Measurements from ENCODE around the gene LSMEM2.
"Not testable (repeated sequence)": the region's sequence is repeated elsewhere in the genome, so short reads cannot be mapped to it uniquely, and the experiment has no call there.

Gene LSMEM2

DNA sequence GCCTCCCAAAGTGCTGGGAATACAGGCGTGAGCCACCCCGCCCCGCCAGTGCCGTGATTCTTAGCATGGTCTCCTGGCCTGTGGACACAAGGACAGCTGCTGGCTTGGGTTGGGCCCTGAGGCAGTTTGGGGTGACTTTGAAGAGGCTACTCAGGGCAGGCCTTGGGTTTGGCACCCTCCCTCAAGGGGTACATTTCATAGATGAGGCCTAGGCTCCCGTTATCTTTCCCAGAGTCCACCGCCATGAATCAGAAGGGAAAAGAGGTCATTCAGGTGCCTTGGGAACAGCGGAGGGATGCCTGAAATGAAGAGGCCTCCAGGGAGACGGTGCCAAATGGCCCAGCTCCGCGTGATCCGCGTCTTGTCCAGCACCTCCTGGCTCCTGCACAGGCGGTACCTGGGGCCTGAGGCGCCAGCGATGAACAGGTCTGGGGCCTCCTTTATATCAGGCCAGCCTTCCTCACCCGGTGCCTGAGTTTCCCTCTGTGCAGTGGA, 33.6 kb upstream of the LSMEM2 start:
- FAIRE-seq = no peak
- DNase-seq (ENCODE audit: extremely low spot score, insufficient read length, low read depth) = no peak

DNA sequence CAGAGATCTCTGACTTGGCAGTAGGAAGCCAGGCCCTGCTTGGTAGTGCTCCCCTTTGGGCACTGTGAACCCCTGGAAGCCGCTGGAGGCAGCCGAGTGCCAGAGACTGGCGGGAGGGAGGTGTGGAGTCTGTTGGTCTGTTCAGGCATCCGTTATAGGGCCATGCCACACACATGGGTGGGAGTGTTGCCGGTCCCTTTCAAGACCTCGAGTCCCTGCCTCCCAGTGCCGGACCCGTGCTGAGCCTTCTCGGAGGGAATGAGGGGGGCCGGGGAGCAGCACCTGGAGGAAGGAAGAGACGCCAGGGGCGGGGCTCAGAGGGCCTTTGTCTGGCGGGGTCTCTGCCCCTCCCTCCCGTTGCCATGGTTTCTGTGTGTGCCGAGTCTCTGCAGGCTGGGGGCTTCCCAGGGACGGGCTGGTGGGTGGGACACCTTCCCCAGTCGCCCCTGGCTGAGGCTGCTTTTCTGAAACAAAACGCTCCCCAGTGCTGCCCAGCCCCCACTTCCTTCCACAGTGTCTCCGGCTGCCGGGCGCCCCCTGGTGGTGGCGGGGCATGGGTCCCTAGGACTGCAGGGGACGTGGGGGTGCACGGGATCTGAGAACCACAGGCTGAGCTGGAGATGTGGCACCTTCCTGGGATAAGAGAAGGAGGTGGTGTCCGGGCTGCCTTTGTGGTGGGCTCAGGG, 32.9 kb upstream of the LSMEM2 start:
- peak; percentile 70 for DNase-seq (ENCODE audit: extremely low spot score, insufficient read length, low read depth)
- FAIRE-seq = peak; percentile 69

DNA sequence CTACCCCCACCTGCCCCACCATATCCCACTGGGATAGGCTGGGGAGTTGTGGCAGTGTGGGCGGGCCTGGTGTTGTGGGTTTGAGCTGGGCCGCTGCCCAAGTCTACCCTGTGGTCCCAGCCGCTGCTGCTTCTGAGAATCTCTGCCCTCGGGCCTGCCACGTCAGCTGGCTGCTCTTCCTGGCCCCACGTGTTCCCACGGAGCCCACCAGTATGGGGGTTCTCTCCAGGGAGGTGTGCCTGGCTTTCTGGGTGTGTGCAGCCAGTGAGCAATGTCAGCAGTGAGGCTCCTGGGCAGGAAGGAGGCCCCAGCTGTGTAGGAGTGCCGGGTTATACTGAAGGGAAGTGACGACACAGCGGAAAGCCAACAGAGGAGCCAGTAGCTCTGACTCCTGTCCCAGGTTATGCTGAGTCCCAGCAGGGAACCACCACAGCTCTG, 32.4 kb upstream of the LSMEM2 start:
- peak; percentile 49 for FAIRE-seq
- DNase-seq (ENCODE audit: extremely low spot score, insufficient read length, low read depth) = no peak

GRCh38 chr3:50248387-50248786, 30.5 kb upstream of the LSMEM2 start:
- FAIRE-seq = no peak
- DNase-seq (ENCODE audit: extremely low spot score, insufficient read length, low read depth) = no peak

DNA sequence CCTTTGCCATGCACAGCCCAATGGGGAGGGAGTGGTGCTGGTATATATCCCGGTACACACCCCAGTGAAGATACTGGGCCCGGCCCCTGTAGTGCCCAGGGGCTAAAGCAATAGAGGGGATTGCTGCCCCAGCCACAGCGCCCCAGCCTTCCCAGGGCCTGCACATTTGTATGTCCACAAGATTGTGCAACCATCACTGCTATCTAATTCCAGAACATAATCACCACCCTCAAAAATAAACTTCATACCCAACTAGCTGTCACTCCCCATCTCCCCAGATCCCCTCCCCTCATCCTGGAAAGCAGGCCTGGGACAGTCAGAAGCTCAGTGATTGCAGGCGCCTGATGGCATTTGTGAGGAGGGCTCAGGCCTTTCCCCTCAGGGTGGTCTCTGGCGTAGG, 29.4 kb upstream of the LSMEM2 start:
- DNase-seq (ENCODE audit: extremely low spot score, insufficient read length, low read depth) (no peak), FAIRE-seq (no peak)

DNA sequence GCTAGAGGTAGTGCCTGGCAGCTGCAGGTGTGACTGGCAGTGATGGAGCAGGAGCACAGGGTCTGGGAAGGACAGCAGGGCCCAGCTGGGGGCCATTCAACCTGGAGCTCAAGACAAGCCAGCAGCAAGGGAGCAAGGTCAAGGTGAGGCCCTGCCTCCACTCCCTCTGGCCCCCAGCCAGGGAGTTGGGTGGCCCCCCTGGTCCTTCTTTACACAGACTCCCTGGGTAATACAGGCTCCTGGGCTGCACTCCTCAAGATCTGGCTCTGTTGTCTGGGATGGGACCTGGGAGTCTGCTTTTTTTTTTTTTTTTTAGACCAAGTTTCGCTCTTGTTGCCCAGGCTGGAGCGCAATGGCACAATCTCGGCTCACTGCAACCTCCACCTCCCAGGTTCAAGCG, 28.4 kb upstream of the LSMEM2 start:
- DNase-seq (ENCODE audit: extremely low spot score, insufficient read length, low read depth) = no peak
- FAIRE-seq = no peak

DNA sequence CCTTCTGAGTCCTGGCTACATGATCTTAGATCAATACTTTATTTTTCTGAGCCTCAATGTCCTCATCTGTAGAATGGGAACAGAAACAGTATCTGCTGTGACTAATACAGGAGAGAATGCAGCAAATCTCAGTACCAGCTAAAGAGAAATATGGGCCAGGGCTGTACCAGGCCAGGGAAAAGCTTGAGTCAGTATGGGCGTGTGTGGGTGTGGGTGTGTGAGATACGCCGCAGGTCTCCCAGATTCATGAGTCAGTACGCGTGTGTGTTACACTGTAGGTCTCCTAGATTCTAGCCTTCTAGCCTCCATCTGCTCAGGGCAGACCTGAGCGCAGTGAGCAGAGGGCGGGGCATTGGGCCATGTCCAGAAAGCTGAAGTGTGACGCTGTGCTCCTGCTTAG, 27.7 kb upstream of the LSMEM2 start:
- FAIRE-seq = no peak
- no peak for DNase-seq (ENCODE audit: extremely low spot score, insufficient read length, low read depth)

DNA sequence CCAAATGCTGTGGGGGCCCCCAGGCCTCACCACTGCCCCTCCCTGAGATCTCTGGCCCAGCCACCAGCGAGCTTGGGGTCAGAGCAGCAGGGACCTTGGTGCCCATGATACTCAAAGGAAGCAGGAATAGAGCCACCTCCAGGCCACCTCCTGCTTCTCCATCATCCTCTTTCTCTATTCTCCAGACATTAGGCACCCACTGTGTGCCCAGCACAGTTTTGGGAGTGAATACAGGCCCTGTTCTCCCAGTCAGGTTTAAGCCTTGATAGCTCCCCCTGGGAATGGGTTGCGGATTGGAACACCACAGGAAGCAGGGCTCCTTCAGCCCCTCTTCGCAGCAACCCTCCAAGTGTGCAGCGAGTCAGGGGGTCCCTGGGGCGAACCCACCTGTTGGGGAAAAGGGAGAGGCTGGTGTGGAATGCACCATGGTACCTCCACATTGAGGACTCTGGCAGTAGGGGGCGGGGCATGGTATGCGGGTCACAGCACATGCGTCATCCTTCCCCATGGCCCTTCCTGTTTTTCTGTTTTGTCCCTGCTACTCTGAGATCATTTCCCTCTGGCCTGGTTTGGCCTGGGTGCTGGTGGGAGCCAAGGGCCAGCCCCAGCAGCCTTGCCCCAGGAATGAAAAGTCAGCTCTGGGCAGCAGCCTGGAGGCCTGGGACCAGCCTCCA, 24.2 kb upstream of the LSMEM2 start:
- DNase-seq (ENCODE audit: extremely low spot score, insufficient read length, low read depth) = no peak
- FAIRE-seq = no peak

DNA sequence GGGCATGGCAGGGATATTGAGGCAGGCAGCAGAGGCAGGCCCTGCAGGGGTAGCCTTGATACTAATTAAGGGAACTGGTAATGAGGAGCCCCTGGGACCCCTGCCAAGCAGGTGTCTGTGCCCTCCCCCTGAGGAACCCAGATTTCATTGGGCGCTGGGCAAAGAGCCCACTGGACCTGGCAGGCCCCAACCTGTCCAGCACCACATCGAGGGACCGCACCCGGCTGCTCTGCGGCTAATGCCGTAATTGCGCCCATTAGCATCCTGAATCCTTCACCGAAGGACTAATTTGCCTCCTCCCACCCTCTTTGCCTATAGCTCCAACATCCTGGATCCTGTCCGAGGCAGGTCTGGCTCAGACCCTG, 23.7 kb upstream of the LSMEM2 start:
- no peak for FAIRE-seq
- DNase-seq (ENCODE audit: extremely low spot score, insufficient read length, low read depth) = no peak

DNA sequence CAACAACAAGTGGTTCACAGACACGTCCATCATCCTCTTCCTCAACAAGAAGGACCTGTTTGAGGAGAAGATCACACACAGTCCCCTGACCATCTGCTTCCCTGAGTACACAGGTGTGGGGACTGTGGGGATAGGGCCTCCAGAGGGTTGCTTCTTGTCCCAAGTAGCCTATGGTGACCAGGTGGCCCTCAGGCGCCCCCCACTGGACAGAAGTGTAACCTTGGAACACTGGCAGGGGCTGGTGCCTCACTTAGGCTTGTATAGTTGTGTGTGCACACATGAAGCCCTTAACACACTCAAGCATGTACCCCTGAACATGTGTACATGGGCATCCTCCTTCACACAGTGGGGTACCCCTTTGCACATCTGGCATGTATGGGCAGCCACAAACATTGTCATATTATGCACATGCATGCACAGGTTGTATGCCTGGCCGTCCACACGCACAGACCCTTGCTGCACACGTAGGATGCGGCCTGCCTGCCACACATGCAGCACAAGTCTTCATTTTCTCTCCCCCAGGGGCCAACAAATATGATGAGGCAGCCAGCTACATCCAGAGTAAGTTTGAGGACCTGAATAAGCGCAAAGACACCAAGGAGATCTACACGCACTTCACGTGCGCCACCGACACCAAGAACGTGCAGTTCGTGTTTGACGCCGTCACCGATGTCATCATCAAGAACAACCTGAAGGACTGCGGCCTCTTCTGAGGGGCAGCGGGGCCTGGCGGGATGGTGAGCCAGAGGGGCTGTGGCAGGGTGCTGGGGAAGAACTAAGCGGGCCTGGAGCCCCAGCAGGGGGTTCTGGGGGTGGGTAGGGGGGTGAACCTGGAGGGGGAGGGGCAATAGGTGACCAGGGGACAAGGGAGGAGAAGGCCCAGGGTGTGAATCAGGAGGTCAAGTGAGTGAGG, 21.7 kb upstream of the LSMEM2 start:
- DNase-seq (ENCODE audit: extremely low spot score, insufficient read length, low read depth) (no peak), FAIRE-seq (no peak)

- no peak for FAIRE-seq
- DNase-seq (ENCODE audit: extremely low spot score, insufficient read length, low read depth) = no peak
Observed at GRCh38 chr3:50258029-50258680, 20.7 kb upstream of the LSMEM2 start.

GRCh38 chr3:50258979-50259378, 19.9 kb upstream of the LSMEM2 start:
- FAIRE-seq (no peak), DNase-seq (ENCODE audit: extremely low spot score, insufficient read length, low read depth) (no peak)

DNA sequence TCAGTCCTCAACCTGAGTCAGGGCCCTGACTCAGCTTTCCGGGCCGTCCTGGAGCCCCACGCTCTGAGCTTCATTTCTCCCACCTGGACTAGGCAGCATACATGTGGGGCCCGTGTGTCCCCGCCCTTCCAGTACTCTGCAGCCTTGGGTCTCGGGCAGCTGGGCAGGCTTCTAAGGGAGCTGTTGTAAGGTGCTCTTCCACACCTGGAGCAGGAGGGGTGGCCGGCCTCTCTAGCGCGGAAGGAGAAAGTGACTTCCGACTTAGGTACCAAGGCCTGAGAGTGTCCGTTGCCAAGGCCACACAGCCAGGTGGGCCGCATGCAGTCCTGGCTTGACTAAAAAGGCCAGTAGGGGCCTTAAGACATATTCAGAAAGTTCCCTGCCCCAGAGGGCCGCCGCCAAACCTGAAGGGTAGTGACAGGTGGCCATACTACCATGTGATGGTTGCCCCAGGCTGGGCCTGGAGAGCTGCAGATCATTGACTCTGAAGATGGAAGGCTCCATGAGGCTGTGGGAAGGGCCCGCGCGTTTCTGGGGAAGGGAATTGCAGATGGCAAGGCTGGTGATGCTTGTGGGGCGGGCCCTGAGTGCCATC, 19.4 kb upstream of the LSMEM2 start:
- no peak for FAIRE-seq

DNA sequence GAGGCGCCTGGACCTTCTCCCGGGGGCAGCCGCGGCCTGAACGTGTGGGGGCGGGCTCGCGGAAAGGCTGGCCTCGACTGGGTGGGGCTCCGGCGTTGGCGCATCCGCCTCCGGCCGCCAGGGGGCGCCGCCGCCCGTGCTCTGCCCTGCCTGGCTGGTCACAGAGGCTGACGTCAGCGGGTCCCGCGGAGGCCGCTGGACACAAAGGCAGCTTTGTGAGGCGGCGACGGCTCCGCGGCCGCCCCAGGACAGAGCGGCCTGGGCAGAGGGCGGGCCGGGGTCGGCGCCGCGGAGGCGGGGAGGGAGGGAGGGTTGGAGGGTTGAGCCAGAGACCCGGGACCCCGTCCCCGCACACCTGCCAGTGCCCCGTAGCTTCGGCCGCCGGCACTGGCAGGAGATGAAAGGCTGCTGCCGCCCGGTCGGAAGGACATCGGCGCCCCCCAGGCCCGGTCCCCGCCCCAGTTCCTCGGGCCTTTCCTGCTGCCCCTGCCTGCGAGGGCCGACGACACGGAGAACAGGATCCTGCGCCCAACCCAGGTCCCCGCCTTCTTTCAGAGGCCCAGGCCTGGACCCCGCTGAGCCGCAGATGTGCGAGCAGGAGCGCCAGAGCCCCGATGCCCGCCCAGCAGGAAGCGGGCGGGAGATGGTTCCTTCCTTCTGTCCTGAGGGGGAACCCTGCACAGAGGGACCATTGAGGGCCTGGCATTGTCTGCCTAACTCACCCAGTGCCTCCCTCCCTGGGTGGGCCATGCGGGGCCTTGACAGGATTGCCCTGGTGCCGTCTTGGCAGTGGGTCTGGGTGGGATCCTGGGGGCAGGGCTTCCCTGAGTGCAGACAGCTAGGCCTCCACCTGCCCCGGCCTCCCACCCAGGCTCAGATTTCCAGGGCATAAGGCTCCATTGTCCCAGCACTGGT, 18.6 kb upstream of the LSMEM2 start:
- FAIRE-seq = peak; percentile 88
- DNase-seq (ENCODE audit: extremely low spot score, insufficient read length, low read depth) = peak; percentile 92

More for the DNA sequence above, 19.4 kb upstream of the LSMEM2 start:
- no peak for DNase-seq (ENCODE audit: extremely low spot score, insufficient read length, low read depth)

DNA sequence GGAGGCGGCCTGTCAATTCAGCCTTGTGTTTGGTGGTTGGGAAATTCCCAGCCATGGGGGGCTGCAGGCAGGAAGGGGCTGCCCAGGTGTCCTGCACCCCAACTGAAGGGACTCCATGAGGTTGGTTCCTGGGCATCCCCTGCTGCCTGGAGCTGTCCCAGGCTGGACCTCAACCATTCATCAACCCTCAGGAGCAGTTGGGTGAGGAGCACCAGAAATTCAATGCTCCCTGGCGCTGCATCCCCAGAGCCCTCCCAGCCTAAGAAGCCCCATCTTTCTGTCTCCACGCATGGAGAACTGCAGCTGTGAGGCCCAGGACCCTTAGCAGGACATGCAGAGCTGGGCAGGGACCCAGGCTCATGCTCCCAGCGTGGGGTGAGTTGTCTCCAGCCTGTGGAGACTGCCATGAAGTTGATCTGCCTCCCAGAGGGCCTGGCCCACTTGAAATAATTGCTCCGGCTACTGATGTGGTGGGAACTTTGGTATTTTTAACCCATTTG, 17.9 kb upstream of the LSMEM2 start:
- no peak for DNase-seq (ENCODE audit: extremely low spot score, insufficient read length, low read depth)
- no peak for FAIRE-seq

- no peak for FAIRE-seq
- no peak for DNase-seq (ENCODE audit: extremely low spot score, insufficient read length, low read depth)
Observed at GRCh38 chr3:50261505-50261904, 17.4 kb upstream of the LSMEM2 start.

- FAIRE-seq; DNase-seq (ENCODE audit: extremely low spot score, insufficient read length, low read depth): not testable (repeated sequence)
Observed at GRCh38 chr3:50262200-50262599, 16.7 kb upstream of the LSMEM2 start.

- DNase-seq (ENCODE audit: extremely low spot score, insufficient read length, low read depth) (no peak), FAIRE-seq (no peak)
Observed at GRCh38 chr3:50262778-50263177, 16.1 kb upstream of the LSMEM2 start.
